ENCODE results near the gene XDH. TPM values are rescaled to one million over a fixed set of nuclear protein-coding genes. Genes with fewer than 3 reads are reported as not detected.

XDH gene
- total RNA-seq, 2 experiments from 2014 or later: 0.15 to 0.17 TPM

- Mint-ChIP-seq H3K27ac (no peak overlapping the region), H3K36me3 (ENCODE audit: low read depth) (no peaks in the 10 kb centered on the region), H3K4me1 (no peaks in the 10 kb centered on the region), H3K9me3 (no peaks in the 10 kb centered on the region), H3K27me3 (peaks cover 19% of the 10 kb centered on the region), H3K4me3 (no peak overlapping the region)
- POLR2A ChIA-PET: no interaction called here
- no peak for DNase-seq
- CTCF ChIA-PET: no interaction called here
Measured at GRCh38 chr2:31348618-31349017, 65.9 kb downstream of the XDH start.

GRCh38 chr2:31347750-31348149, 66.8 kb downstream of the XDH start:
- Mint-ChIP-seq H3K9me3 (no peaks in the 10 kb centered on the region), H3K27ac (no peak overlapping the region), H3K4me1 (no peaks in the 10 kb centered on the region), H3K36me3 (ENCODE audit: low read depth) (no peaks in the 10 kb centered on the region), H3K4me3 (no peak overlapping the region), H3K27me3 (peaks cover 17% of the 10 kb centered on the region)
- ChIA-PET CTCF (no interaction called here), POLR2A (no interaction called here)
- DNase-seq: no peak

DNA sequence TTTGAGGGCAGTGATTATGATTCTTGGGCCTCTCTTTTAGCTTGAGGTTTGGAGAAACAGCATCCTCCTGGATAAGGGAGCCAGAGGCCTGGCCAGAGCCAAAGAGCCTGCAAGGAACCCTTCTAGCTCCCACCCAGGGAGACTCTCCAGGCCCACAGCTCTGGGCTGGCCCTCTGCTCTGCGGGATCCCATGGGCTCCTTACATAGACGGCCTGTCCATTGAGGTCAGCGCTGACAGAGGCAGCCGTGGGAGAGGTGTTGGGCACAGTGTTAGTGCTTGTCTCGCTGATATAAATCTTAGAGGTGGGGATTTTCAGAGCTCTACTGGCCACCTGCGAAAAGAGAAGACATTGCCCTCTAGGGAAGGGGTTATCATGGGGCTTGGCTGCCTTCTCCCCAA, 67.2 kb downstream of the XDH start:
- CTCF ChIA-PET: no interaction called here
- H3K36me3 Mint-ChIP-seq (ENCODE audit: low read depth): no peaks in the 10 kb centered on the region
- no peak overlapping the region for H3K4me3 Mint-ChIP-seq
- no peaks in the 10 kb centered on the region for H3K9me3 Mint-ChIP-seq
- H3K27me3 Mint-ChIP-seq: peaks cover 17% of the 10 kb centered on the region
- DNase-seq: no peak
- no peak overlapping the region for H3K27ac Mint-ChIP-seq
- POLR2A ChIA-PET: no interaction called here
- no peaks in the 10 kb centered on the region for H3K4me1 Mint-ChIP-seq

DNA sequence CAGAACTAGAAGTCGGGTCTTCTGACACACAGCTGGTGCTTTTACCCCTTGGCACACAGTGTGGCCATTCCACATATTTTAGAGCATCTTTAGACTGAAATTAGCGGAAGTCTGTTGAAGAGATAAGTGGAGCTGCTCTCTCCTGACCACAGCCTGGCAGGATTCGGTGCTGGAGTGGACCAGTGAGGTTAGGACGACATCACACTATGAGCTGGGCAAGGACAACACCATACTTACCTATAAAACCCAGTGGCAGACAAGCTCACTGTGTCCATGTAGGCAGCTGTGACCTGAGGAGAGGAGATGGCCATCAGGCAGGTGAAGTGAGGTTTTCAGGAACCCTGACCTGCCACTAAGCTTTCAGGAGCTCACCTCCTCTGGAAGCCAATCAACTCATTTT, 70.1 kb downstream of the XDH start:
- CTCF ChIA-PET: no interaction called here
- H3K4me1 Mint-ChIP-seq: no peaks in the 10 kb centered on the region
- POLR2A ChIA-PET: no interaction called here
- H3K9me3 Mint-ChIP-seq: no peaks in the 10 kb centered on the region
- no peak overlapping the region for H3K27ac Mint-ChIP-seq
- DNase-seq: no peak
- H3K4me3 Mint-ChIP-seq: no peak overlapping the region
- H3K27me3 Mint-ChIP-seq: peaks cover 4% of the 10 kb centered on the region
- no peaks in the 10 kb centered on the region for H3K36me3 Mint-ChIP-seq (ENCODE audit: low read depth)

DNA sequence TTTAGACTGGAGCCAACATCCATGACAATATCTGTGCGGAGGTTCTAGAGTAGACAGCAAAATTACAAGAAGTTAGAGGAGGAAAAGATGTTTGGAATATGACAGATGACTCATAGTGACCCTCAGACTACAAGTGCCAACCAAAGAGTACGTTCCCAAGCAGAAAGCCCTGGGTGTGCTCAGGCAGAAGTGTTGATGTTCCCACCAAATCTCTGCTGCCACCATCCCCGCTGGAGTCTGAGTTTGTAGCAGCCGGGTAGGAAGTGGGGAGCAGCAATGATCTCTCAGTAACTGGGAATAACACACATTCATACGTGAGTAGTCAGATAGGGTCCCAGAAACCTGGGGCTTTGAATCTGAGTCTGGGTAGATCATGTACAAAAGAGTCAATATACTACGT, 73.2 kb downstream of the XDH start:
- peaks cover 4% of the 10 kb centered on the region for H3K27me3 Mint-ChIP-seq
- H3K4me1 Mint-ChIP-seq: no peaks in the 10 kb centered on the region
- no peak for DNase-seq
- no peaks in the 10 kb centered on the region for H3K36me3 Mint-ChIP-seq (ENCODE audit: low read depth)
- CTCF ChIA-PET: no interaction called here
- no peak overlapping the region for H3K27ac Mint-ChIP-seq
- no peaks in the 10 kb centered on the region for H3K9me3 Mint-ChIP-seq
- POLR2A ChIA-PET: no interaction called here
- no peak overlapping the region for H3K4me3 Mint-ChIP-seq

GRCh38 chr2:31339696-31340095, 74.8 kb downstream of the XDH start:
- ChIA-PET POLR2A (no interaction called here), CTCF (no interaction called here)
- Mint-ChIP-seq H3K9me3 (no peaks in the 10 kb centered on the region), H3K36me3 (ENCODE audit: low read depth) (no peaks in the 10 kb centered on the region), H3K27ac (no peak overlapping the region), H3K4me1 (no peaks in the 10 kb centered on the region), H3K4me3 (no peak overlapping the region), H3K27me3 (peaks cover 4% of the 10 kb centered on the region)
- no peak for DNase-seq

GRCh38 chr2:31337860-31338259, 76.7 kb downstream of the XDH start:
- no peak overlapping the region for H3K4me3 Mint-ChIP-seq
- H3K27me3 Mint-ChIP-seq: peaks cover 8% of the 10 kb centered on the region
- H3K4me1 Mint-ChIP-seq: no peaks in the 10 kb centered on the region
- no peak overlapping the region for H3K27ac Mint-ChIP-seq
- DNase-seq: no peak
- no peaks in the 10 kb centered on the region for H3K36me3 Mint-ChIP-seq (ENCODE audit: low read depth)
- CTCF ChIA-PET: no interaction called here
- POLR2A ChIA-PET: no interaction called here
- no peaks in the 10 kb centered on the region for H3K9me3 Mint-ChIP-seq

- no peak for DNase-seq
- POLR2A ChIA-PET: no interaction called here
- H3K27ac Mint-ChIP-seq: no peak overlapping the region
- no peaks in the 10 kb centered on the region for H3K4me1 Mint-ChIP-seq
- peaks cover 6% of the 10 kb centered on the region for H3K27me3 Mint-ChIP-seq
- H3K4me3 Mint-ChIP-seq: no peak overlapping the region
- H3K36me3 Mint-ChIP-seq (ENCODE audit: low read depth): no peaks in the 10 kb centered on the region
- H3K9me3 Mint-ChIP-seq: no peaks in the 10 kb centered on the region
- CTCF ChIA-PET: no interaction called here
Measured at GRCh38 chr2:31337197-31337596, 77.3 kb downstream of the XDH start.

GRCh38 chr2:31335921-31336585, 78.5 kb downstream of the XDH start:
- H3K27me3 Mint-ChIP-seq: peaks cover 8% of the 10 kb centered on the region
- DNase-seq: no peak
- no peaks in the 10 kb centered on the region for H3K4me1 Mint-ChIP-seq
- H3K36me3 Mint-ChIP-seq (ENCODE audit: low read depth): no peaks in the 10 kb centered on the region
- ChIA-PET CTCF (interaction anchor here (0.8 to 1.4 kb wide), 2 partner anchors 623 to 625 kb away, joined by 3 read pairs; no protein-coding TSS in a partner anchor), POLR2A (no interaction called here)
- H3K9me3 Mint-ChIP-seq: no peaks in the 10 kb centered on the region
- no peak overlapping the region for H3K27ac Mint-ChIP-seq
- no peak overlapping the region for H3K4me3 Mint-ChIP-seq

DNA sequence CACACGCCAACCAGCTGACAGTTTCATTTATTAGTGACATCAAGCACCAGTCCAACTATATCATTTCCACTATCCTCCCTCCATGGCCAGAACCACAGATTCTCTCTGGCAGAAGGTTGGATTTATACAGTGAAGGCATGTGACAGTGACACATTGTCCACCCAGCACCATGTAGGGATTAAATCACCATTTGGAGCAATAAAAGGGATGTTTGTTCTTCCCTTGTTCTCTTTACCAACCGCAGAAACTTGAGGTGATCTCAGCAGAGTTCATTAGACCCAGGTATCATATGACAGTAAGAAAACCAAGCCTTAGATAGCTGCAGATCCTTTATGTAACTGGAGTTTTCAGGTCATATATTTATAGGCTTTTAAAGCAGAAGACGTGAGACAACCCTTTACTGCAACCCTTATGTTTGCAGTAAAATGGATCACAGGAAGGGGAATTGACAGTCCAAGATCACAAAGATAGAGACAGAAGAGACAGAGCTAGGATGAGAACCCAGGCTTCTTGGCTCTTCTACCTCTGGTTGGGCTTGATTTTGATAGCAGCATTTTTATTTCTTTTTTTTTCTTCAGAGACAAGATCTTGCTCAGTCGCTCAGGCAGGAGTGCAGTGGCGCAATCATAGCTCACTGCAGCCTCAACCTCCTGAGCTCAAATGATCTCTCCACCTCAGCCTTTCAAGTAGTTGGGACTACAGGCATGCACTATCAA, 80.1 kb downstream of the XDH start:
- Mint-ChIP-seq H3K27me3 (peaks cover 8% of the 10 kb centered on the region), H3K4me1 (no peaks in the 10 kb centered on the region), H3K4me3 (no peak overlapping the region), H3K9me3 (no peaks in the 10 kb centered on the region), H3K36me3 (ENCODE audit: low read depth) (no peaks in the 10 kb centered on the region), H3K27ac (no peak overlapping the region)
- ChIA-PET POLR2A (no interaction called here), CTCF (interaction anchor here (0.7 to 2.9 kb wide), 9 partner anchors 9 to 623 kb away, joined by 3 to 16 read pairs (median 4); partner anchors contain the start of gene GALNT14)
- no peak for DNase-seq

- no peaks in the 10 kb centered on the region for H3K4me1 Mint-ChIP-seq
Measured at GRCh38 chr2:31333527-31334183, 80.9 kb downstream of the XDH start.

GRCh38 chr2:31333046-31333445, 81.5 kb downstream of the XDH start:
- ChIA-PET POLR2A (interaction anchor here (0.6 kb wide), 2 partner anchors 118 to 473 kb away, joined by 3 to 4 read pairs; no protein-coding TSS in a partner anchor), CTCF (interaction anchor here (0.9 to 3.0 kb wide), 10 partner anchors 10 to 1168 kb away, joined by 3 to 16 read pairs (median 5); no protein-coding TSS in a partner anchor)
- no peaks in the 10 kb centered on the region for H3K4me1 Mint-ChIP-seq
- DNase-seq: no peak
- H3K4me3 Mint-ChIP-seq: no peak overlapping the region
- H3K27me3 Mint-ChIP-seq: peaks cover 8% of the 10 kb centered on the region
- no peaks in the 10 kb centered on the region for H3K9me3 Mint-ChIP-seq
- H3K27ac Mint-ChIP-seq: no peak overlapping the region
- no peaks in the 10 kb centered on the region for H3K36me3 Mint-ChIP-seq (ENCODE audit: low read depth)

More at GRCh38 chr2:31333527-31334183, 80.9 kb downstream of the XDH start:
- POLR2A ChIA-PET: interaction anchor here (0.6 kb wide), 1 partner anchor 118 kb away, joined by 3 read pairs; no protein-coding TSS in a partner anchor
- CTCF ChIA-PET: interaction anchor here (0.9 to 3.0 kb wide), 12 partner anchors 11 to 1169 kb away, joined by 3 to 16 read pairs (median 4); partner anchors contain the start of gene GALNT14
- H3K4me3 Mint-ChIP-seq: no peak overlapping the region
- no peak overlapping the region for H3K27ac Mint-ChIP-seq
- DNase-seq: peak; percentile 86
- H3K27me3 Mint-ChIP-seq: peaks cover 8% of the 10 kb centered on the region
- H3K9me3 Mint-ChIP-seq: no peaks in the 10 kb centered on the region
- no peaks in the 10 kb centered on the region for H3K36me3 Mint-ChIP-seq (ENCODE audit: low read depth)

GRCh38 chr2:31332521-31332920, 82.0 kb downstream of the XDH start:
- Mint-ChIP-seq H3K9me3 (no peaks in the 10 kb centered on the region), H3K27ac (no peak overlapping the region), H3K4me1 (no peaks in the 10 kb centered on the region), H3K4me3 (no peak overlapping the region), H3K36me3 (ENCODE audit: low read depth) (no peaks in the 10 kb centered on the region), H3K27me3 (peaks cover 10% of the 10 kb centered on the region)
- no peak for DNase-seq
- ChIA-PET CTCF (interaction anchor here (1.2 to 3.0 kb wide), 5 partner anchors 125 to 1168 kb away, joined by 4 to 16 read pairs (median 6); no protein-coding TSS in a partner anchor), POLR2A (interaction anchor here (0.6 kb wide), 1 partner anchor 473 kb away, joined by 4 read pairs; no protein-coding TSS in a partner anchor)

All from activated CD4-positive, alpha-beta T cell treated with anti-CD3 and anti-CD28 coated beads, Interleukin-2, amount 10 ng/mL, durations not matched to agents 7 days and 5 days (primary cell).